OCI-LY1 (cell line): Measurements from ENCODE around the gene CNDP1.

Experiments used
- EZH2 ChIP-seq: fragments of 200-600 bp; sonication (generic), shearing (Covaris generic); IDR thresholded peaks from 2 replicates; pipeline ENCODE4 v1.8.0; 2017; ENCODE audit warnings: borderline replicate concordance, mixed run types, mild to moderate bottlenecking, antibody characterized with exemption, low read length, moderate library complexity, mixed read lengths
- TF ChIP-seq, protein P1 (sequence below): fragments of 200-600 bp; sonication (generic), shearing (Covaris generic); IDR thresholded peaks from 2 replicates; pipeline ENCODE4 v1.5.1; 2017; ENCODE audit warnings: mild to moderate bottlenecking, antibody characterized with exemption, low read length, moderate library complexity, mixed read lengths

- TF ChIP-seq, protein P1, sequence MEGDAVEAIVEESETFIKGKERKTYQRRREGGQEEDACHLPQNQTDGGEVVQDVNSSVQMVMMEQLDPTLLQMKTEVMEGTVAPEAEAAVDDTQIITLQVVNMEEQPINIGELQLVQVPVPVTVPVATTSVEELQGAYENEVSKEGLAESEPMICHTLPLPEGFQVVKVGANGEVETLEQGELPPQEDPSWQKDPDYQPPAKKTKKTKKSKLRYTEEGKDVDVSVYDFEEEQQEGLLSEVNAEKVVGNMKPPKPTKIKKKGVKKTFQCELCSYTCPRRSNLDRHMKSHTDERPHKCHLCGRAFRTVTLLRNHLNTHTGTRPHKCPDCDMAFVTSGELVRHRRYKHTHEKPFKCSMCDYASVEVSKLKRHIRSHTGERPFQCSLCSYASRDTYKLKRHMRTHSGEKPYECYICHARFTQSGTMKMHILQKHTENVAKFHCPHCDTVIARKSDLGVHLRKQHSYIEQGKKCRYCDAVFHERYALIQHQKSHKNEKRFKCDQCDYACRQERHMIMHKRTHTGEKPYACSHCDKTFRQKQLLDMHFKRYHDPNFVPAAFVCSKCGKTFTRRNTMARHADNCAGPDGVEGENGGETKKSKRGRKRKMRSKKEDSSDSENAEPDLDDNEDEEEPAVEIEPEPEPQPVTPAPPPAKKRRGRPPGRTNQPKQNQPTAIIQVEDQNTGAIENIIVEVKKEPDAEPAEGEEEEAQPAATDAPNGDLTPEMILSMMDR = no peak
- TF ChIP-seq EZH2 = no peak
Observed at GRCh38 chr18:74525741-74526140, 8.6 kb upstream of the CNDP1 start.
